OCI-LY3 (cell line): ENCODE data around the gene IGFN1.

Experiments
- CTCF ChIP-seq: fragments of 200-600, 300-600 bp; sonication (generic); IDR thresholded peaks from 2 replicates; pipeline ENCODE4 v1.5.1; 2014; ENCODE audit warnings: antibody characterized with exemption, low read length, low read depth
- EZH2phosphoT487 ChIP-seq: fragments of 200-600 bp; shearing (Covaris generic); IDR thresholded peaks from 2 replicates; pipeline ENCODE4 v1.6.1; 2018; ENCODE audit warnings: antibody characterized with exemption, mixed run types, low read depth

DNA sequence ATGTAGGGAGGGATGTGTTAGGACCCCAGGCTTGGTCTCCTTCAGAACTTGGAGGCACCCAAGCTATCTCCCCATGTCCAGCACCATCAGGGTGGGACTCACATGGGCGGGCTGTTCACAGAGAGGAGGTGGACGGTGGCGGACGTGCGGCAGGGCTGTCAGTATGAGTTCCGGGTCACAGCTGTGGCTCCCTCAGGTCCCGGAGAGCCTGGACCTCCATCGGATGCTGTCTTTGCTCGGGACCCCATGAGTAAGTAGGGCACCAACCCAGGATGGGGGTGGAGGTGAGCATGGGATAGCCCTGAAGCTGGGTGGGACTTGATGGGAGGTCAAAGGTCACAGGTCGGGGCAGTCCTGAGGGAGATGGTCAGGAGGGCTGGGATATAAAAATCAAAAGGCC is 27.8 kb downstream of the IGFN1 start:
- TF ChIP-seq CTCF (no peak), EZH2phosphoT487 (no peak)
